ENCODE data around the gene TACR2.

The TACR2 gene

GRCh38 chr10:69438536-69439349, 22.0 kb upstream of the TACR2 start:
- no peak for DNase-seq (ENCODE audit: extremely low read depth, low read depth)
- no peak for TF ChIP-seq CTCF (IDR thresholded peaks at IDR 0.05; ENCODE audit: low read depth, low read length, missing control alignments)
- H3K4me3 ChIP-seq (replicated peaks; ENCODE audit: low read depth, low read length), result no peak overlapping the region

- no peak for DNase-seq (ENCODE audit: extremely low read depth, low read depth)
- no peak for TF ChIP-seq CTCF (IDR thresholded peaks at IDR 0.05; ENCODE audit: low read depth, low read length, missing control alignments)
- H3K4me3 ChIP-seq (replicated peaks; ENCODE audit: low read depth, low read length), result no peak overlapping the region
Measured at GRCh38 chr10:69437321-69438259, 20.9 kb upstream of the TACR2 start.

GRCh38 chr10:69435966-69436520, 19.3 kb upstream of the TACR2 start:
- no peak for DNase-seq (ENCODE audit: extremely low read depth, low read depth)
- no peak for TF ChIP-seq CTCF (IDR thresholded peaks at IDR 0.05; ENCODE audit: low read depth, low read length, missing control alignments)
- no peak overlapping the region for H3K4me3 ChIP-seq (replicated peaks; ENCODE audit: low read depth, low read length)

- H3K4me3 ChIP-seq (replicated peaks; ENCODE audit: low read depth, low read length), result no peak overlapping the region
- no peak for TF ChIP-seq CTCF (IDR thresholded peaks at IDR 0.05; ENCODE audit: low read depth, low read length, missing control alignments)
- no peak for DNase-seq (ENCODE audit: extremely low read depth, low read depth)
Measured at GRCh38 chr10:69434926-69435325, 18.2 kb upstream of the TACR2 start.

GRCh38 chr10:69434169-69434568, 17.5 kb upstream of the TACR2 start:
- TF ChIP-seq CTCF (IDR thresholded peaks at IDR 0.05; ENCODE audit: low read depth, low read length, missing control alignments), result no peak
- no peak overlapping the region for H3K4me3 ChIP-seq (replicated peaks; ENCODE audit: low read depth, low read length)
- DNase-seq (ENCODE audit: extremely low read depth, low read depth), result no peak

- TF ChIP-seq CTCF (IDR thresholded peaks at IDR 0.05; ENCODE audit: low read depth, low read length, missing control alignments), result no peak
- H3K4me3 ChIP-seq (replicated peaks; ENCODE audit: low read depth, low read length), result no peak overlapping the region
- DNase-seq (ENCODE audit: extremely low read depth, low read depth), result no peak
Measured at GRCh38 chr10:69428165-69428564, 11.4 kb upstream of the TACR2 start.
